Measurements from ENCODE around the gene SLC39A11.

Gene SLC39A11

DNA sequence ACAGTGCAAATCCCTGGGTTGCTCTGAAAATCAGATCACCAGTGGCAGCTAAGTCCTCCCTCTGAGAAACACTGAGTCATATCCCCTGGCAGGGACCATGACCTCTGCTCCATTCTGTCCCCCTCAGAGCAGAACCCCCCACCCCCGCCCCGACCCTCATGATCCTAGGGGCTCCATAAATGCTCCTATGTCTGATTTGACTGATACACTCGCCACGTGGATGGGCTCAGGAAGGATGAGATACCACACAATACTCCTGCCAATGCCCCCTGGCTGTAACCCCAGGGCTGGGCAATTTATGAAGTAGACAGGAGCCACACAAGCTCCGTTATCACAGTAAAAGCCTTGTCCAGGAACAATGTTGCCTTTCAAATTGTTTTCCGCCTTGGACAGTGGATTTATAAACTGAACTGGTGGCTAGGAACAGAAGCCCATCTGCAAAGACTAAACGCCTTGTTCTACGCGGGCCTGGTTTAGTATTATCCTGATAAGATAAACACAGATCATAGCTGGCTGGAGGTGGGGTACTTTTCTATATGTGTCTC is 394.8 kb downstream of the SLC39A11 start:
- DNase-seq = peak in 39 of 56 donors; percentile 4 to 71 (median 40)

DNA sequence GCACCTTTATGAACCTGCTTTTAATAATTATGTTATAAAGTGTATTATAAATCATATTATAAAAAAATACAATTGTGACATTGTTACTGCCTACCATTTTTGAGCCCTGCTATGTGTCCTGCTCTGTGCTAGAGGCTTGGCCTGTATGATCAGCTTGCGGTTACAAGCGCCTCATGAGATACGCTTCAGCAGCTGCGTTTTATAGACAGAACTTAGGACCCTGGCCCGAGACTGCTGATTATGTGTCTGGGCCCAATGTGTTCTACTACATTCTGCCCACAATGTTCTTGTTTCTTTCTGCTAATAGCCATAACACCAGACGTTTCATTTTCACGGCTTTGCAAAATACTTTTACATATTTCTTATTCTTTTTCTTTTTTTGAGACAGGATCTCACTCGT is 395.8 kb downstream of the SLC39A11 start:
- no peak for DNase-seq

DNA sequence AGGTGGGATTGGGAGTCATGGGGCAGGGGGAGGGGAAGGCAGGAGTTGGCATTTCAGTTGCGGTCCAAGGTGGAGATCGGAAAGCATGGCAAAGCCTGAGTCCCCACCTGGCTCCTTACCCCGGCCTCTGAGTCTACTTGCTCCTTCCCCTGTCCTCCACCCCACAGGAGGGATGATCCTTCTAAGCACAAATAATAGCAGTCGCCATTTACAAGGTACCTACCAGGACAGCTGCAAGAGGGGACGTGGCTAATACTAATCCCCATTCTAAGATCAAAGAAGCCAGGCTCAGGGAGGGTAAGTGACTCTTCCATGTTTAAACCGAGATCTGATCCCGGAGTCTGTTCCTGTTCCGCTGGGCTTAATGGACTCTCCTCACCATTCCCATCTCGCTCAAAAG is 396.3 kb downstream of the SLC39A11 start:
- DNase-seq = no peak

DNA sequence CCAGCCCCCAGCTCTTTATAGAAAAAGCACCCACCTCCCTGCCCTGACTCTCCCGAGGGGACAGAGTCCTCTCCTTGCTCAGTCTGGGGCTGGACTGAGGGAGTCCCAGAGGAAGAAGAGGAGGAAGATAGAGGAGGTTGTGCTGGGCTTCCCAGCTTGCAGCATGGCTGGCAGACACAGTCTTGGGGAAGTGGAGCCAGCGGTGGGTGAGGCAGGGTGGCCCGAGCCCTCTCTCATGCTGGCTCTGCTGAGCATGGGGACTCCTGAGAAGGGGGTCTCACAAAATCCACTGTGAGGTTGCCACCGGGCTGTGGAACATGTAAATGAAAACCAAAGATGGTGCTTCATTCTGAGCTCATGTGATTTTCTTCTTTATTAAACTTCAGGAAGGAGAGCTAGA is 398.5 kb downstream of the SLC39A11 start:
- no peak for DNase-seq

DNA sequence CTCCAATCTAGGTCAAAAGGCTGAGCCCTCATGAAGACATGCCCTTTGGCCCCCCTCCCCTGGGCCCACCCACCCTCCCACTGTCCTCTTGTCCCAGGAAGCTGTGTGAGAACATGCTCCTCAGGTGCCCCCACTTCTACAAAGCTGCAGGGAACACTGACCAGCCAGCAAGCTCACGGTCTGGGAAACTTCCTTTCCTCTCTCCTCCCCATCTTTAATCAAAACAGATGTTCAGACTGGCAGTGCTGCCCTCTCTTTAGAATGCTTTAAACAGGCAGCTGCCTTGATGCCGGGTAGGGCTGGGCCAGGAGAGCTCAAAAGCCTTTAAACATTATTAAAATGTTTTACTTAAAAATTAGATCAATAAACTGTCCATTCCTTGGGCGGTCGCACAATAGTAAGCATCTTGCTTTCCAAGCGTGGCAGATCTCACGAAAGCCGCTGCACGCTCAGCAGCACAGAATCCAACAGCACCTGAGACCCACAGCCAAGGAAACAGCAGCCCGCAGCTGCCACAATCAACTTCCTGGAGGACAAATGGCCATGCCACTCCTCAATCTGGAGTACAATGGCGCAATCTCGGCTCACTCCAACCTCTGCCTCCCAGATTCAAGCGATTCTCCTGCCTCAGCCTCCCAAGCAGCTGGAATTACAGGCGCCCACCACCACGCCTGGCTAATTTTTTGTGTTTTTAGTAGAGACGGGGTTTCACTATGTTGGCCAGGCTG is 399.2 kb downstream of the SLC39A11 start:
- DNase-seq = no peak

DNA sequence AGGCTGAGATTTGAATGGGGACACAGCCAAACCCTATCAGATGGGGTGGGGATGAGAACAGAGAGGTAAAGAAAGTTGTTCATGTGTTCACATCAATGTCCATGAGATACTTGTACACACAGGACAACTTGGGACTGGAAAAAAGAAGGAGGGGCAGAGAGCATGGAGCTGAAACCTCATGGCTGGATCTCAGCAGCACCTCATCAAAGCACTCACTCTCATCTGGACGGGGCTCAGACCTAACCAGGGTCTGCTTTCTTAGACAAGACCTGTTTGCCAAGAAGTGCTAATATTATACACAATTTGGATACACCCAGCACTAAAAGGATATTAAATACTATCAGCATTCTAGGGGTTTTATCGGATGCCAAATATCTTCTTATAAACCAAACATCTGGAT is 399.8 kb downstream of the SLC39A11 start:
- no peak for DNase-seq

DNA sequence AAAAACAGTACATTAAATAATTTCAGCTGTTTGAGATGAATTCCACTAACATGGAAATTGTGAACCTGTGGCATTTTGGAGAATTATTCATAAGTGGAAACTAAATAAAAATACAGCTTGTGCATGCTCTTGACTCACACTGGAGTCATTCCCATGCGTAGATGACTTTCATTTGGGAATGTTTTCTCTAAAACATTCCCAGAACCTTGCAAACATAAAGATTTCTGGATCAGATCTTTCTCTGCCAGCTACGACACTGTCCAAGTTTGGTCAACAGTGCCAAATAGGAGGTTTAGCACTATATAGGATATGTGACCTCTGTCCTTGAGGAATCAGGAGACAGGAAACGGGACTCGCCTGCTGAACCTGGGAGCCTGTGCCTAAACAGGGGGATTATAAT is 400.9 kb downstream of the SLC39A11 start:
- no peak for DNase-seq

DNA sequence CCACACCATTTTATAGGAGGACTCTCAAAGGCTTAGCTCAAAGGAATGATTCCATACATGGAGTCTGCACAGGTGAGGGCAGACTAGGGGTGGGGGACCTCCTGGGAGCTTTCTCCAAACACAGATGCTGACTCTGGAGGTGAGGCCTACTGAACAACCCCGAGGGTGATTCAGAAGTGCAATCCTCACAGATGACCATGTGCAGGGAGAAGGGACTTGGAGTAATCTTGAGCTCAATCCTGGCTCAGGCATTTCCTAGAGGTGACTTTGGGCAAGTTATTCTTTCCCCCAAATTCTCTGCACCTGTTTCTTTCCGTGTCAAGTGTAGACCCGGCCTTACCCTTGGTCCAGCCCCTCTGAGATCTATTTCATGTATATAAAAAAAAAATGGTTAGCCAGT is 401.5 kb downstream of the SLC39A11 start:
- DNase-seq = no peak

DNA sequence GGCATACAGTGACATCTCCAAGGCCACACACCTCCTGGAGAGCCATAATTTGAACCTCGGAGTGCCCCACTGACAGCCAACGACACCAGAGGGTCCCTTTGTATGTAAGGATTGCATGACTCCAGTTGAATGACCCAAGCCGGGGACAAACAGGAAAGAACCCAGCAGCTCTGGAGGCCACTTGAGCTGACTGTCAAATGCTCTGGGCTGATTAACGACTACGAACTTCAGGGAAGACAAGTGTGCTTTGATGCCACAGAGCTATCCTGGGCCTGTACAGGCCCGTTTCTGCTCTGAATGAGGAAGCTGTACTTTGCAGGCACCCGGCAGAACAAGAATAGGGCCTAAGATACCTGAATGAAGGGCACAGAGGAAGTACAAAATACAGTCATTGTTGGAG is 404.6 kb downstream of the SLC39A11 start:
- DNase-seq = no peak

DNA sequence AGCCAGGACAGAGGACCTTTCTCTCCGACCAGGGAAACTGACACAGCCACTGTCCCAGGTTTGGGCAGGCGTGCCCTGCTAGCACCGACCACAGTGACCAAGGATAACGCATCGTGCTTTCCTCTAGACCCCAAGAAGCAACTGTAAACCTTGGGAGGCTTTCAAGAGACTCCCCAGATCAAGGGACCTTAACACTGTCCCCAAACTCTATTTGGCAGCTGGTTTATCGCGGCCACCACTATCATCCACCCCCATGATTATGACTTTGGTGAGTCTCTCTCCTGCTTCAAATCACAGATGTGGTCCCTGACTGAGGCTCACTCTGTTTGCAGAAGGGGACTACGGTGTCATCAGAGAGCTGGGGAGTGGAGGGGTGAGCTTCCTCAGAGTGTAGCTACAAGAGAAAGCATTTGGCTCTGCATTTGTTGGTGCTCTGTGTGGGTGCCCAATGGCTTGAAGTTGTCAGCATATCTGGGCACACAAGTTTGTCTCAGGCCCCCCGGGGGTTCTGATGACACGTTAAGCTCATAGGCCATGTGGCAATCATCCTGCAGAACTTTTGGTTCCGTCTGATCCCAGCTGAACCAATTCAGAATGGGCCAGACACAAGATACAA is 408.0 kb downstream of the SLC39A11 start:
- no peak for DNase-seq

DNA sequence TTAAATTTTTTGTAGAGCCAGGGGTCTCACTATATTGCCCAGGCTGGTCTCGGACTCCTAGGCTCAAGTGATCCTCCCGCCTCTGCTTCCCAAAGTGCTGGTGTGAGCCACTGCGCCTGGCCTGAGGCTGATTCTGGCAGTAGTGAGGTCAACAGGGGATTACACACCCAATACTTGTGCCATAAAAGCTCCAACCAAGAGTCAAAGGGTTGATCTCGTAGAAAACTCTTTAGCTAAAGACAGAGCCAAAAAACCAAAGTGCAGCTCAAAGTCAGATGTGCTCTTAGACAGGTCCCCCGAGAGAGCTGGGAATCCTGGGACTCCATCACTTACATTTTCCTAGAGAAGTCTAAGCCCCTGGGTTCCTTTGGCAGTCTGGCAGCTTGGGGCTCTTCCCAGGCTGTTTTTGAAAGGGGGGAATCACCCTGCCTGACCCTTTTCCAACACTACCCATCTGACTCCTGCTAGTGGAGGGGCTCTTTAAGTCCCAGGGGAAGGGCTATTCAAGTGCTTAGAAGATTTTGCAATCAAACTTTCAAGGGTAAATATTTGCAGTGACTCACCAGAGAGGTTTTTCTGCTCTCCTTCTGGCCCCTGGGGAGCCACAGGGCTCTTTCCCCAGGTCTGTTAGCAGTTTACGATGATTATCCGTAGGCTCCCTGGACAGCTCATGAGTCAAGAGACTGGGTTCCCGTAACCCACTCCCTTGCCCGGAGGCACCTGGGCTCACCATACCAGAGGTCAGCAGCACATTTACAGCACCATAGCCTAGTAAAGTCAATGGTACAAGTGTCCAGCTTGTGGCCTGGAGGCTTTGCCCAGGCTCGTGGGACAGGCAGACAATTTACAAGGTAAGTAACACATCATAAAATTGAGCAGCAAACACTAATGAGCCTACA is 408.7 kb downstream of the SLC39A11 start:
- peak in 1 of 56 donors; percentile 7 for DNase-seq

DNA sequence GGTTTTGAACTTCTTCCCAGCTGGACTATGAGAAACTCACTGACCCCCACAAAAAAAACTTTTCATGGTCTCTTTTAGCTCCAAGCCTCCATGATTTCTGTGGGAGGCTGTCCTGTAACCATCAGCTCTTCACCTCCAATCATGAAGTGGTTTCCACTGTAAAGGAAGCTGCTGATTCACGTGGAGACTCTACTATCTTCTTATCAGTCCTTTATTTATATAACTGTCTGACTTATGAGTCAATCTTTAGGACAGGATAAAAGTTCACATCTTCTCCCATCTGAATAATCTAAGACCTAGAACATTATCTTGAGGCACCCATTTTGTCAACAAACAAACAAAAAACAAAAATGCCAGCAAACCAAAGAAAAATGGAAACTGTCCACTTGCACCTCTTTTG is 409.9 kb downstream of the SLC39A11 start:
- no peak for DNase-seq

DNA sequence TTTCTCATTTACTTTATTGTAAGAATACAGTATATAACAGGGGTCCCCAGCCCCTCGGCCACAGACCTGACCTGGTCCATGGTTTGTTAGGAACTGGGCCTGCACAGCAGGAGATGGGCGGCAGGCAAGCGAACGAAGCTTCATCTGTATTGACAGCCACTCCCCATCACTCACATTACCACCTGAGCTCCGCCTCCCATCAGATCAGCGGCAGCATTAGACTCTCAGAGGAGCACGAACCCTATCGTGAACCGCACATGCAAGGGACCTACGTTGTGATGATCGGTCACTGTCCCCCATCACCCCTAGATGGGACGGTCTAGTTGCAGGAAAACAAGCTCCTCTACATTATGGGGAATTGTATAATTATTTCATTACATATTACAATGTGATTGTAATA is 410.6 kb downstream of the SLC39A11 start:
- no peak for DNase-seq

DNA sequence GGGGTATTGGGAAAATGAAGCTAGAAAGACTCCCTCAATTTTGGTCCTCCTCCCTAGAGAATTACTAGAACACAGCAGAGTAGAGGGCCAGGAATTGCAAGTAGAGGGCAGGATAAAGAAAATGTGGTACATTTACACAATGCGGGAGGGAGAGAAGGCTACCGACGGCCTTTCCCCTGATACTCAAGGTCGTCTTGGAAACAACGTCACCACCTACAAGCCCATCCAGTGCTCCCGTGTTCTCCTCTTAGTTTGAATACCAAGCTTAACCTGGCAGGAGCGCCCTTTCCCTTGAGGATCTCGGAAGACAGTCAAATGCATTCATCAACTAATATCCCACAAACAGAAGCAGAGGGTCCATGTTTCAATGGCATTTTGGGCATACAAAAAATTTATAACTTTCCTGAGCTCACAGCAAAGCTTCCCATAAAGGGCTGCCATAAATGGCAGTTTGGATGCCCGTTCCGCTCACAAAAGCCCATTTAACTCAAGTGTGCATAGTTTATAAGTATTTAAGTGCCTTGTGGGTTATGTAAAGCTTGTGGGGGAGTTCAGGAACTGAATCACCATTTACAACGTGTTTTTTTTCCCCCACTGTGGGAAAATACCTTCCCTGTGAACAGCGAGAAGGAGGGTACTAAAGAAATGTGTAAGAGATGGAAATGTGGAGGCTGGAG is 414.6 kb downstream of the SLC39A11 start:
- DNase-seq = no peak

DNA sequence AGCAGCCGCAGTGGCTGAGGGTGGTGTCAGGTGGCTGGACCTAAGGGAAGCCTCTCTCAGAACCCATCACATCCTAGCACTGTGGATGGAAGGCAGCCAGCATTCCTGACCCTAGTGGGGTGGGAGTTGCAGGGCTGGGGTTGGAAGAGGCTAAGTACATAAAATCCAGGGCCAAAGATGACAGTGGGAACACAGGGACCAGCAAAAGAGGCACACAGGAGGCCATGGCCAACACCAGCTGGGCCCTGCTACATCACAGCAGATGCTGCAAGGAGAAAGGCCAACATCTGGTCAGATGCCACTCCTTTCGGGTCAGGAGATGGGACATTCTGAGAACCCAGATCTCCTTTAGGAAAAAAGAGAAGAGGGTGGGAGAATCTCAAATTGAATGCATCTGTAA is 415.4 kb downstream of the SLC39A11 start:
- DNase-seq = no peak

DNA sequence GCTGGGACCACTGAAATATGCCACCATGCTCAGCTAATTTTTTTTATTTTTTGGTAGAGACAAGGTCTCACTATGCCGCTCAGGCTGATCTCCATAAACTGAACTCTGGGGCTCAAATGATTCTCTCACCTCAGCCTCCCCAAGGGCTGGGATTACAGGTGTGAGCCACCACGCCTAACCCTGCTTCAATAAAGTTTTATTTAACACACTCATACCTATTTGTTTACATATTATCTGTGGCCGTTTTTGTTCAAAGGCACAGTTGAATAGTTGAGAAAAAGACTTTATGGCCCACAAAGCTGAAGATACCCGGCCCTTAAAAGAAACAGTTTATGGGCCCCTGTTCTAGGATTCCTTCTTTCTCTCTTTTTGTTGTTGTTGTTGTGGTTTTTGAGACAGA is 419.8 kb downstream of the SLC39A11 start:
- no peak for DNase-seq

DNA sequence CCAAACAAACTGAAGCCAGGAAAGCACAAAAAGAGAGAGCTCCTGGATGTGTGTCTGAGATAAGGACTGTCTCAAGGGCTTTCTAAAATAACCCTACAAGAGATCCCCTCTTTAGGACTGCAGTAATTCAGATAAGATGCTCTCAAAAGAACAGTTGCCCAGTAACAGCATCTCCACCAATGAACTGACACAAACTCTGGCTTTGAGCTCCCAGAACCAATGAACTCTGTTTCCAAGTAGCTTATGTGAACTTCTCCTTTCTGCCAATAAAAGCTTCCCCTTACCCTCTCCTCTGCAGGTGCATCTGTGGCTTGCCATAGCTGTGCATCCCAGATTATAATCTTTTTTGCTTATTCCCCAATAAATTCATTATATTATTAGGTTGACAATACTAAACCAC is 421.5 kb downstream of the SLC39A11 start:
- no peak for DNase-seq

DNA sequence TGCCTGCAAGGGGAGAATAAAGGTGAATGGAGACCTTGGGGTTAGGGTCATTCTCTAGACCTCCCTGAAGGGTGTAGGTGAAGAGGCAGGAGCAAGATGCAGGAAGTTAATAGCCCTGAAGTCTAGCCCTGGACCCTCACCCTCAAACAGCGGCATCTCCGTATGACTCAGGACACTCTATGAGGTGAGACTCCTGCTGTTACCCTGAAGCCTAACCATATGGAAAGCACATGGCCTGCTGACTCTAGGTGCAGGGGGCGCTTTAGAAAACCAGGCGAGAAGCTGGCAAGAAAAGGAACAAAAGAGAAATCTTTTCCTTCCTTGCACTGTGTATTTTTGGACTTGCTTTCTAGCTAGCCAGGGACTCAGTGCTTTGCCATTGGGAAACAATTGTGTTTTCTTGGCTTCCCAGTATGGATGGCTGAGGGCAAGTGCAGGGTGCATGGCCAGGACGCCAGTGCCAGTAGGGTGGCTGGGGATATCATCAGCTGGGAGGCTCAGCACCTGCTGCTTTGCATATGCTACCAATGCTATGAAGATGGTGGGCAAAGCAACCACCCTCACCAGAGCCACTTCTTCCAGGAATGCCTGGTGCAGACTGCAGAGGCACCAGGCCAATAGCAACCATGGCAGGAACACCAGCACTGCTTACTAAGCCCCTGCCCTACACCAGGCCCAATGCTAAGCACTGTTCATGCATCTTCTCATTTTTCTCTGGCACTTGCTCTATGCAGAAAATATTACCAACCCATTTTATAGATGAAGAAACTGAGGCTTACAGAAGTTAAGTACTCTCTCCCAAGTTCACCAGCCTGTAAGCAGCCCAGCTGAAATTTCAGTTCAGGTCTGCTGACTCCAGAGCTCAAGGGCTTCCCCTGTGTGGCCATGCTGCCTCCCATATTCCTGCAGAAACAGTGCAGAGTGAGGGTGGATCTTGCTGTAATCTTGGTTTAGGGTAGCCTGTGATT is 425.1 kb downstream of the SLC39A11 start:
- DNase-seq = no peak

DNA sequence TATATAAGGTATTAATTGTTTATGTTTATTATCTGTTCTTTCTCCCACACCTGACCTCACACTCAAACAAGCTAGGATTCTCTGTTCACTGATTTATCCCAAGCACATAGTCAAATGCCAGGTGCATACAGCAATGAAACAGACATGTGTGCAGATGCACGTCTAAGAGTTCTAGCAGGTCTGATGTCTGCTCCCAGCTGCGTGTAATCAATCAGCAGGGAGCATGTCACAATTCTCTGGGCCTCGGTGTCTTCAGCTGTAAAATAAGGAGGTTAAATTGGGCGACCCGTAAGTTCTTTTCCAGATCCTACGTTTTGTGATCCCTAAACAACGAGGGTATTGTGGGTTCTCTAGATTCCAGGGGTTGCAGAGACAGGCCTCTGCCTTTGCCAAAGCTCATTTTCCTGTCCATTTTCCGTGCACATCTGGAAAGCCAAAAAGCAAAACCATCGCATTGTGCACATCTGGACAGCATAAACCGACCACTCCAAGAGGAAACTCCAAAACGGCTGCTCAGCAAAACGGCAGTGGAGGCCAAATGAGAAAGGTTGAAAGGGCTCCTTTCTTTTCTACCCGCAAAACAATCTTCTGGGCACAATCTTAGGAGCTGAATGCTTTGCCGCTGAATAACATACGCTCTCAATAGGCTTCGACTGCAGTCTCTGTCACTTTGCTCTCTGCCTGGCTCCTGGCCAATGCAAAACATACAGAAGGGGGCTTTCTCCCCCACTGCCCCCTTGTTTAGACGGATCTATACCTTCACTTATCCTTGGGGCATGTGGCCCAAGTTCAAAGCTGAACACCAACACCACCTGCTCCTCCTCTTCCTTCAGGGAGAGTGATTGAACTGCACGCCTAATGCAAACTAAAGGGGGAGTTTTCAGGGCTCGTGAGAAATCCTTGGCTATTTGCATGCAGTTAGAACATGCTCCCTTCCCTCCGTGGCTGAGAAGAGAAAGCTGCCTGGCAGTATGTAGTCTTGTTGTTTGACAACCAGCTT is 426.3 kb downstream of the SLC39A11 start:
- DNase-seq = no peak
